Ovary (tissue), 3 donors: ENCODE measurements around the gene RWDD4.

Source experiments
- CTCF ChIP-seq, 3 donors: fragments of 450-650 bp in 2 of 3; fragments of 200-600 bp in 1 of 3; IDR thresholded peaks; one replicate each; pipeline versions ENCODE4 v1.5.1 to v1.8.0; 2016 to 2022; ENCODE audit warnings: antibody characterized with exemption in 3 of 3, mild to moderate bottlenecking in 1 of 3
- EP300 ChIP-seq: sonication (generic); formaldehyde crosslinking; IDR thresholded peaks from one replicate; pipeline ENCODE4 v1.6.1; 2017; ENCODE audit warnings: antibody characterized with exemption
- POLR2A ChIP-seq: fragments of 450-650 bp; IDR thresholded peaks from one replicate; pipeline ENCODE4 v1.6.1; 2017; ENCODE audit warnings: antibody characterized with exemption, mild to moderate bottlenecking, moderate library complexity
- donor health status: DM: no; HTN: no; CAD: no.

DNA sequence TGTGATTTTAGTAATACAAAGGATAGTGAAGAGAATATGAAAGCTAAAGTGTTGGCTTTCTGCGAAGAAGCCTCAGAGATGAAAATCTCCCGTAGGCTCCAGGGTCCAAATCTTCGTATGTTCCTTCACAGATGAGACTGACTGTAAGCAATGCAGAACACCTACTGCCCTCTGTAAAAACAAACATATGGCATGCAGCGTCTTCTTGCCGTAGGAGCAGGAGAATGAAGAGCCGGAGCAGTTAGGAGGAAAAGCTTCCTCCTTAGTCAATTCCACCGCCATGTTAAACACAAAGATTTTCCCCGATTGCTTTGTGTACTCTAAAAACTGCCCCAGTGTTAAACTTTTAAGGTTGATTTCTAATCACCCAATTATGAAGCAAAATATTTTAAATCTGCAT, 22.5 kb downstream of the RWDD4 start:
- TF ChIP-seq EP300, result no peak
- no peak for TF ChIP-seq CTCF (IDR thresholded peaks at IDR 0.05)
- no peak for TF ChIP-seq POLR2A
